Neural crest cell (in vitro differentiated cells): Measurements from ENCODE around the gene CSNK1E. TPM values are rescaled to one million over a fixed set of nuclear protein-coding genes. Genes with fewer than 3 reads are reported as not detected.

Experiments
- DNase-seq: peaks from one replicate; pipeline ENCODE4 v3.0.0; 2021; ENCODE audit warnings: low read depth, mixed read lengths, low spot score
- H3K27ac Mint-ChIP-seq: one replicate; pipeline ENCODE4 v1.8.0; 2021; ENCODE audit warnings: mild to moderate bottlenecking, mixed read lengths; ENCODE audit not compliant: unreplicated experiment
- H3K27me3 Mint-ChIP-seq: 2 replicates; pipeline ENCODE4 v1.8.0; 2021; ENCODE audit warnings: low read depth, mild to moderate bottlenecking, mixed read lengths
- H3K36me3 Mint-ChIP-seq: 2 replicates; pipeline ENCODE4 v1.8.0; 2021; ENCODE audit warnings: low read depth, mild to moderate bottlenecking, mixed read lengths
- H3K4me1 Mint-ChIP-seq: 2 replicates; pipeline ENCODE4 v1.8.0; 2021; ENCODE audit warnings: mixed read lengths
- H3K4me3 Mint-ChIP-seq: one replicate; pipeline ENCODE4 v1.8.0; 2021; ENCODE audit warnings: mild to moderate bottlenecking, mixed read lengths
- H3K9me3 Mint-ChIP-seq: 2 replicates; pipeline ENCODE4 v1.8.0; 2021; ENCODE audit warnings: mixed read lengths
- total RNA-seq: library from RNA; stranded (reverse); gene quantifications from 2 replicates; pipeline ENCODE4 v1.2.1, GENCODE V29; 2021
- TF ChIP-seq, protein P1 (sequence below): fragments of 200-600 bp; sonication (generic); conservative IDR thresholded peaks from 2 replicates; pipeline ENCODE4 v1.5.0; 2021; ENCODE audit warnings: antibody characterized with exemption, mild to moderate bottlenecking

CSNK1E gene
- total RNA-seq, 1 donor from 2014 or later, result 250 TPM

DNA sequence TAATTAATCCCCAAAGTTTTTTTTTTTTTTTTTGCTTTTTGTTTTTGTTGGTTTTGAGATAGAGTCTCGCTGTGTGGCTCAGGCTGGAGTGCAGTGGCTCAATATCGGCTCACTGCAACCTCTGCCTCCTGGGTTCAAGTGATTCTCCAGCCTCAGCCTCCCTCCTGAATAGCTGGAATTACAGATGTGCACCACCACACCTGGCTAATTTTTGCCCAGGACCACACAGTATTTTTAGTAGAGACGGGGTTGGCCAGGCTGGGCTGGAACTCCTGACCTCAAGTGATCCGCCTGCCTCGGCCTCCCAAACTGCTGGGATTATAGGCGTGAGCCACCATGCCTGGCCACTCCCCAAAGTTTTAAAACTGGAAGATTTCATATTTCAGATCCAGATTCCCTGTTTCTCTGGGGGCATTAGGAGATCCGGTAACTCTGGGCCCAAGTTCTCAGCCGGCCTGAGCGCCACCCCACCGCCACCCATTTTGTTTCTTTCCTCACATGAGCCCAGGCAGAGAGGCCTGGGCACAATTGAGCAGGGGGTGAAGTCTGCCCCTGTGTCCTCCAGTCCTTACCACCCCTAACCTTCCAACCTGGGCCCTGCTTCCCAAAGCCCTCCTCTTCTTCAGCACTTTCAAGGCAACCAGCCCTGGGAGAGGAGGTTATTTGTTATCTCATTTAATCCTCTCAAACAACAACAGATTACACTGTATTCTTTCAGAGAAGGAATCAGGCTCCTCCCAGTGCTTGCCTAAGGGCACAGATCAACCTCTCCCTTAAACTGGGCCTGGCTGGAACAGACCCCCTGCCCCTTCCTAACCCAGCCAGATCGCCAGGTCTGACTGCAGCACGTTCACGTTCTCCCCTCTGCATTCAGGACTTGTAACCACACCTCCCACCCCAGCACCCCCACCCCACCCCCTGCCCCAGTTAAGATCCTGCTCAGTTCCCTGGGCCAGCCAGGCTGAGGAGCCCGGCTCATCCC is 1.9 kb upstream of the CSNK1E start:
- H3K27me3 Mint-ChIP-seq, result no peaks in the 10 kb centered on the region
- H3K9me3 Mint-ChIP-seq, result no peaks in the 10 kb centered on the region
- TF ChIP-seq, protein P1, sequence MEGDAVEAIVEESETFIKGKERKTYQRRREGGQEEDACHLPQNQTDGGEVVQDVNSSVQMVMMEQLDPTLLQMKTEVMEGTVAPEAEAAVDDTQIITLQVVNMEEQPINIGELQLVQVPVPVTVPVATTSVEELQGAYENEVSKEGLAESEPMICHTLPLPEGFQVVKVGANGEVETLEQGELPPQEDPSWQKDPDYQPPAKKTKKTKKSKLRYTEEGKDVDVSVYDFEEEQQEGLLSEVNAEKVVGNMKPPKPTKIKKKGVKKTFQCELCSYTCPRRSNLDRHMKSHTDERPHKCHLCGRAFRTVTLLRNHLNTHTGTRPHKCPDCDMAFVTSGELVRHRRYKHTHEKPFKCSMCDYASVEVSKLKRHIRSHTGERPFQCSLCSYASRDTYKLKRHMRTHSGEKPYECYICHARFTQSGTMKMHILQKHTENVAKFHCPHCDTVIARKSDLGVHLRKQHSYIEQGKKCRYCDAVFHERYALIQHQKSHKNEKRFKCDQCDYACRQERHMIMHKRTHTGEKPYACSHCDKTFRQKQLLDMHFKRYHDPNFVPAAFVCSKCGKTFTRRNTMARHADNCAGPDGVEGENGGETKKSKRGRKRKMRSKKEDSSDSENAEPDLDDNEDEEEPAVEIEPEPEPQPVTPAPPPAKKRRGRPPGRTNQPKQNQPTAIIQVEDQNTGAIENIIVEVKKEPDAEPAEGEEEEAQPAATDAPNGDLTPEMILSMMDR, result no peak
- H3K27ac Mint-ChIP-seq, result peak overlapping the region; percentile 93
- no peaks in the 10 kb centered on the region for H3K36me3 Mint-ChIP-seq
- peaks cover 39% of the 10 kb centered on the region for H3K4me1 Mint-ChIP-seq
- no peak for DNase-seq
- H3K4me3 Mint-ChIP-seq, result peak overlapping the region; percentile 91

DNA sequence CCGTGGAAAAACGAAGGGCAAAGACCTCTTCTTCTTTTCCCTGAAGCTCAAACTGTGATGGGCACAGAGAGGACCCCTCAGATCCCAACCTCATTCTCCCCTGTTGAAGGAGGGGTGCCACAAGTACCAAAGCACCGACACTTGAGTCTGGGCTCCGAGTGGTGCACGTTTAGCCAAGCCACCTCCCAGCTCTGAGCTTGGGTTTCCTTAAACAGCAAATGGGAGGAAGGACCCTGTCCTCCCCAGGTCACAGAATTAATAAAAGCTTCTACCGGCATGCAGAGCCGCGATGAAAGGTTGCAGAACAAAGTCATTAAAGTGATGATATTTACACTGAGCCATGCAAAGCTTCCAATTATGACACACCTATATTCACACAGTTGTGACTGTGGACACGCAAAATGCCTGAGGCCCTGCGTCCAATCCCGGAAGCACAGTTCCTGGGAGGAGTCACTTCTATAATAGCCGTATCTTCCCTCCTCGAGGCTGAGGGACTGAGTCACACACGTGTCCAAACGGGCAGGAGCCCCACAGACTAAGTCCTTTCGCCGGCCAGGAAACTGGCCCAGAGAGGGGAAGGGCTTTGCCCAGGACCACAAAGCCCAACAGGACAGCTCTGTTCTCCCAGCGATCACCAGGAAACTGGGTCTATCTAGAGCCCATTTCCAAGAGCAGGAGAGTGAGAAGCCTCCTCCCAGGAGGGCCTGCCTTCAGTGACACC is 922 bp upstream of the CSNK1E start:
- DNase-seq, result peak; percentile 21

DNA sequence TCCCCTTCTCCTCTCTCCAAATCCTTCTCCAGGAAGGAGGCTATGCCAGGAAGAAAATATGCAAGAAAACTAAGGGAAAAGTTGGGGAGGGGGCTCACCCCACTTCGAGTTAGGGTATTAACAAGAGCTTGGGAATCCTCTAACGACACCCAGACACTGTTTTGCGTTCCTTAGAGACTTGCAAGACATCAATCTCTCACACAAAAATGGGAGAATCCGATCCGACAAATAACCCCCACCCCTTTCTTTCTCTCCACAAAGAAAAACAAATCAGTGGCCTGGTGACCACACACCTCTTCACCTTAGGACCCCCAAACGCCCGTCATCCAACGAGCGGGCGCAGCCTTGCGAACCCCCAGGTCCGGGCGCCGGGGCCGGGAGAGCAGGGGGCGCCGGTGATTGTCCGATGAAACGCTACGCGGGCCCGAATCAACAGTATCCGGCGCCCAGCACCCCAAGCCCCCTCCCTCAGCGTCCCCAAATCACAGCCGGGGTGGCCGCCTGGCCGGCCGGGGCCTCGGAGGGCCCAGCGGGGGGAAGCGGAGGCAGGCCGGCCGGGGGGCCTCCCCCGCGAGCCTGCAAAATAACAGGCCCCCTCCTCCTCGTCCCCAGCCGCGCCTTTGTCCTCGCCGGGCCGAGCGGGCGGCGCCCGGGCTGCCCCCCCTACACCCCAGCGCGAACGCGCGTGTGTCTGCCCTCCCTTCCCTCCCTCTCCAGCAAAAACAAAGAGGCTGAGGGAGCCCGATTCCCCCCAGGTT is 690 bp downstream of the CSNK1E start:
- no peaks in the 10 kb centered on the region for H3K9me3 Mint-ChIP-seq
- TF ChIP-seq, protein P1, result no peak
- no peaks in the 10 kb centered on the region for H3K27me3 Mint-ChIP-seq
- H3K36me3 Mint-ChIP-seq, result no peaks in the 10 kb centered on the region
- DNase-seq, result peak; percentile 57
- peak overlapping the region; percentile 99 for H3K27ac Mint-ChIP-seq
- peak overlapping the region; percentile 99 for H3K4me3 Mint-ChIP-seq
- H3K4me1 Mint-ChIP-seq, result peaks cover 57% of the 10 kb centered on the region

More for the DNA sequence above, 922 bp upstream of the CSNK1E start:
- Mint-ChIP-seq H3K4me1 (peaks cover 47% of the 10 kb centered on the region), H3K27me3 (no peaks in the 10 kb centered on the region), H3K27ac (peak overlapping the region; percentile 93), H3K36me3 (no peaks in the 10 kb centered on the region), H3K4me3 (peak overlapping the region; percentile 91), H3K9me3 (no peaks in the 10 kb centered on the region)
- TF ChIP-seq, protein P1, result no peak

DNA sequence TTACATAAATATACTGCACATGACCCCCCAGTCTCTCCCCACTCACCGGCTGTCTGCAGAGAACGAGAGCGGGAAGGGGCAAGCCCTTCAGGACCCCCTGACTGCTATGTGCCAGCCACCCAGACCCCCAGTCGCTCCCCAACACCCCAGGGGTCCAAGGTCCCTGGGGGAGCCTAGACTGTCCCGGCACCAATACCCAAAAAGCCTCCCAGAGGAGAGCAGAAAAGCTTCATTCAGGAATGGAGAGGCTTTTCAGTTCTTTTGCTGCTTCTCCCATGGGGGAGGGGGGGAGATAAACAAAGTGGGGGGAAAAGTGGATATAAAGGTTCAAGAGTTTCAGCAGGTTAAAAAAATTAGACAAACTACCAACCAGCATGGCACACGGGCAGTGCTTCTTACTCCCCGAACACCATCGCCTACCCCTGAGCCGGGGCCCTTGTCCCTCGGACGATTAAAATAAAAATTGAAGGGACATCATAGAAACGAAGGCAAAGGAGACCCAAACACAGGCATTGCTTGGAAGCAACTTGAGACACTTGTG is 1.3 kb downstream of the CSNK1E start:
- H3K4me3 Mint-ChIP-seq, result peak overlapping the region; percentile 99

More for the DNA sequence above, 1.3 kb downstream of the CSNK1E start:
- Mint-ChIP-seq H3K27me3 (no peaks in the 10 kb centered on the region), H3K27ac (peak overlapping the region; percentile 99), H3K9me3 (no peaks in the 10 kb centered on the region), H3K36me3 (no peaks in the 10 kb centered on the region), H3K4me1 (peaks cover 64% of the 10 kb centered on the region)
- no peak for DNase-seq
- TF ChIP-seq, protein P1, result no peak
